Bone marrow (tissue), 2 donors: ENCODE measurements around the gene IPO9.
"Not testable (repeated sequence)": the region's sequence is repeated elsewhere in the genome, so short reads cannot be mapped to it uniquely, and the experiment has no call there.

Experiments
- DNase-seq, 2 donors: peaks; one replicate each; lab custom pipeline; 2025; lab: John Stamatoyannopoulos, UW

The IPO9 gene

GRCh38 chr1:201889090-201889968 is 60.4 kb downstream of the IPO9 start:
- DNase-seq = no peak

GRCh38 chr1:201890223-201890622 is 61.3 kb downstream of the IPO9 start:
- no peak for DNase-seq

GRCh38 chr1:201890806-201891450 is 62.0 kb downstream of the IPO9 start:
- no peak for DNase-seq

- no peak for DNase-seq
Measured at GRCh38 chr1:201891451-201892045, 62.6 kb downstream of the IPO9 start.

- DNase-seq = no peak
Measured at GRCh38 chr1:201892211-201892610, 63.3 kb downstream of the IPO9 start.

GRCh38 chr1:201893431-201893830 is 64.5 kb downstream of the IPO9 start:
- DNase-seq = no peak

GRCh38 chr1:201894343-201895119 is 65.6 kb downstream of the IPO9 start:
- DNase-seq = no peak

GRCh38 chr1:201895120-201895665 is 66.2 kb downstream of the IPO9 start:
- DNase-seq = no peak

GRCh38 chr1:201895913-201896807 is 67.2 kb downstream of the IPO9 start:
- peak; percentile 58 to 83 for DNase-seq

GRCh38 chr1:201896951-201897391 is 68.0 kb downstream of the IPO9 start:
- no peak for DNase-seq

GRCh38 chr1:201898240-201898894 is 69.4 kb downstream of the IPO9 start:
- no peak for DNase-seq

- no peak for DNase-seq
Measured at GRCh38 chr1:201898992-201899391, 70.0 kb downstream of the IPO9 start.

- no peak for DNase-seq
Measured at GRCh38 chr1:201899683-201900429, 70.9 kb downstream of the IPO9 start.

- DNase-seq = no peak
Measured at GRCh38 chr1:201900476-201900875, 71.5 kb downstream of the IPO9 start.

- DNase-seq = not testable (repeated sequence)
Measured at GRCh38 chr1:201901036-201901435, 72.1 kb downstream of the IPO9 start.

GRCh38 chr1:201902198-201902597 is 73.2 kb downstream of the IPO9 start:
- DNase-seq = no peak

- no peak for DNase-seq
Measured at GRCh38 chr1:201903135-201903534, 74.2 kb downstream of the IPO9 start.

GRCh38 chr1:201904579-201904978 is 75.6 kb downstream of the IPO9 start:
- DNase-seq = no peak

- DNase-seq = no peak
Measured at GRCh38 chr1:201905234-201905890, 76.4 kb downstream of the IPO9 start.
